SKM-1 treated with dmso at 0.1 percent for 144 hours (cell line): ENCODE results near the gene HK2.
A peak's percentile ranks its signal among the peaks of the same experiment; 100 is the strongest.
"Not testable (repeated sequence)": the region's sequence is repeated elsewhere in the genome, so short reads cannot be mapped to it uniquely, and the experiment has no call there.

ENCODE experiments used
- DNase-seq: peaks from one replicate; lab custom pipeline; 2025; ENCODE audit not compliant: unreplicated experiment; lab: John Stamatoyannopoulos, UW

HK2 gene

DNA sequence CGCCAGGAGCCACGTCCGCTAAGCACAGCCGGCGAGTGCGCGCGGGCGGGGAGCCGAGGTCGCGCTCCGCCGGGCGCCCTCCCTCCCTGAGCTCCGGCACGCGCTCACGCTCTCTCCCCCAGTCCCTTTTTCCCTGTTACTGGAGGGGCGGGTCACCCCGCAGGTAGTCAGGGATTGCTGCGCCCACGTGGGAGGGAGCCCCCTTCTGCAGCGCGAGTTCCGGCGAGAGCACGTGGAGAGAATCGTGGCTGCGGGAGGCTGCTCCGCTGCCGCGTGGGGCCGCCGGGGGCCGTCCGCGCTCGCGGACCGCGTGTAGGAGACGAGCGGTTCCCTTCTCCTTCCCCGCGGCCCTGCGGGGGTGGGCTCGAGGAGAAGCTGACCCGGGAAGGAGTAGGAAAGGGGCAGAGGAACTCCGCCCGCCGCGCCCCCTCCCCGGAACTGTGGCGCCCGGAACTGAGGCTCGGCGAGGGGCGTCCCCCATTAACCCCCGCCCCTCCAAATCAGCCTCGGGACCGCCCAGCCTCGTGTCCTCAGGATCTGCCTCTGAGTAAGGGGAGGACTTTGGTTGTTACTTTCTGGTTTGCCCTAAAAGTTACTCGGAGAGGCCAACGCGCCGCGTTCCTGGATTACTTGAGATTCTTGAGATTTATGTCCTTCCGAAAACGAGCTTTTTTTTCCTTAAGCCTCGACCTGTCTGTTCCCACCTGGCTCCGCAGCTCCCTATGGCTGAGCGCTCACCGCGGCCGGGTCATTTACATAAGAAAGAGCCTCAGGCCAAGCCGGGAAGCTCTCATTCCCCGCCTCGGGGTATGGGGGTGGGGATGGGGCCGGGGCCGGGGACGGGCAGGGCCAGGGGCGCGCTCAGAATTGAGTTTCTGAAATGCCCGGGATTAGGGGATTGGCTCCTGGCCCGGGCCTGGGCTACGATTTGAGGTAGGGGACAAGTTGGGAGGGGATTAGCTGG, 1.1 kb downstream of the HK2 start:
- peak; percentile 40 for DNase-seq

- DNase-seq, result peak; percentile 55
These were observed 2.1 kb downstream of the HK2 start for GRCh38 chr2:74835831-74836674.

DNA sequence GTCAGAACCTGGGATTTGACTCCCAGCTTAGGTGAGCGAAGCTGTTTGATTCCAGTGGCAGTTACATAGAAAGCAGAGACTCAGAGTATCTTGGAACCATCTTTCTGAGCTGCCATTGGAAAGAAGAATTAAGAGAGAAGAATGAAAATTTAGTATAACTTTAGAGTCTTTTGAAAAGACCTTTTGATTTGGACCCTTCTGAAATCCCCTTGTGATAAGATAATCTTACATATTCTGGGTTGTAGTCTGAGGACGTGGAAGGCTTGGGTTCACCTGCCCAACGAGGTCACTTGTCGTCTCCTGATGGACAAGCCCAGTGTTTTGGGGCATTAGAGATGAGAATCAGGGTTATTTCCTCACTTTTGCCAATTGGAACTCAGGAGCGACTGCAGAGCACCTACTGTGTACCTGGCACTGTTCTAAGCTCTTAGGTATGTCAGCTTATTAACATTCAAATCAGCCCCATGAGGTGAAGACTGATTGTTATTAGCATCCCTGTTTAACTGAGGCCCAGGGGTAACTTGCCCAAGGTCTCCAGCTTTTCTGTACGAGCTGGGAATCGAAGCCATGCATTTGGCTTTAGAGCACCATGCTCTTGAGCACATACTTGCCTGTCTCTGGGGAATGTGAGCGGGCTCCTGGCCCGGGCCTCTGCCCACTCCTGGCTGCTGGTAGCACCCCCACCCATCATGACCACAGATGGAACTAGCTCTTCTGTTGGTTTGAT, 2.9 kb downstream of the HK2 start:
- no peak for DNase-seq

GRCh38 chr2:74841641-74842040, 7.7 kb downstream of the HK2 start:
- DNase-seq, result no peak

- DNase-seq, result no peak
These were observed 9.5 kb downstream of the HK2 start for GRCh38 chr2:74843433-74843832.

GRCh38 chr2:74843899-74844298, 10.0 kb downstream of the HK2 start:
- no peak for DNase-seq

GRCh38 chr2:74844752-74845151, 10.8 kb downstream of the HK2 start:
- DNase-seq, result no peak

DNA sequence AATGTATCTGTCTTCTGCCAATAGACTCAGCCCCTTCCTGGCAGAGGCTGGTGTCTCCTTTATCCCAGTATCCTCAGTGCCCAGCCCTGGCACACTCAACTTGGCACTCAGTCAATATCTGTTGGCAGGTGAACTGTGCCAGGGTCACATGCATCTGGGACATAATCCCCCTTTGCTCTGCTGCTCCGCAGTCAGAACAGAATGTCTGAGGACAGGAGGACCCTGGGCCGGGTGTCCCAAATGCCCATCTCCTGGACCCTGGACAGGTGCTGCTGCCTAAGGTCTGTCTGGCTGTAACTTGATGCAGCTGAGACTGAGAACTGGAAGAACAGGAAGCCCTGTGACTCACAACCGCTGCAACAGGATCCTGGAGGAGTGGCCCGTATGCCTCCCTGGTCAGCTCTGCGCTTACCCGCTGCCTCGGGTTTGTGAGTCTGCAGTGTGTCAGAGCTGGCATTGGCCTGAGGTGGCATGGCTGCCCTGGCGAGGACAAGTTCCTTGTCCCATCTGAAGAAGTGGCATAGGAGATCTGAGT, 11.4 kb downstream of the HK2 start:
- peak; percentile 17 for DNase-seq

- DNase-seq, result no peak
These were observed 12.1 kb downstream of the HK2 start for GRCh38 chr2:74845991-74846390.

GRCh38 chr2:74846481-74846880, 12.6 kb downstream of the HK2 start:
- DNase-seq, result no peak

GRCh38 chr2:74847070-74847858, 13.3 kb downstream of the HK2 start:
- DNase-seq, result no peak

DNA sequence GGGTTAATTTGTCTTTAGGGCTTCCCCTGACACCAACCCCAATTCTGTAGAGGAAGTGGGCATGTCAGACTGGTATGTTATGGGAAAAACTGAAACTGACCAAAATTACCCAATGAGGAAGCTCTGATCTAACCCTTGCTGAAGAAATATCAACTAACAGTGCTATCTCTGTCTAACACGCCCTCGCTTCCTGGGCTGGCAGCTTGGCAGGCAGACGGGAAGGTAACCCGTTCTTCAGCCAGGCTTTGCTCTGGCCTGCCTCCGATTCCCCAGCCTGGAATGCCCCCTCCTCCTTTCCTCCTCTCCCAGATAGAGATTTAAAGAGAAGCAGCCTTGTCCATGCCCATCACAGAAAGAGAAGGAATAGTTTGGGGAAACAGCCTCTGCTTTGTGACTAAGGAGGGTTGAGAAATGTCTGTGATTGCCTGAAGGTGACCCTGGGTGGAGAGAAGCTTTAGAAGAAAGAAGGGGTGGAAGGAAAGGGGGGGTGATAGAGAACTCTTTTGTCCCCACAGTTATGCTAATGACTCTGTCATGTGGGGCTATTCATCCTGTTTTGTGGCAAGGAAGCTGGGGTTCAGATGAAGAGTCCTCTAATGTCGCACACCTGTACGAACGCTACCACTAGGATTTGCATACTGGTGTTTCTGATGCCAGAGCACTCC, 15.4 kb downstream of the HK2 start:
- DNase-seq, result peak; percentile 93

GRCh38 chr2:74850496-74851190, 16.7 kb downstream of the HK2 start:
- DNase-seq, result no peak

GRCh38 chr2:74851191-74851566, 17.3 kb downstream of the HK2 start:
- no peak for DNase-seq

DNA sequence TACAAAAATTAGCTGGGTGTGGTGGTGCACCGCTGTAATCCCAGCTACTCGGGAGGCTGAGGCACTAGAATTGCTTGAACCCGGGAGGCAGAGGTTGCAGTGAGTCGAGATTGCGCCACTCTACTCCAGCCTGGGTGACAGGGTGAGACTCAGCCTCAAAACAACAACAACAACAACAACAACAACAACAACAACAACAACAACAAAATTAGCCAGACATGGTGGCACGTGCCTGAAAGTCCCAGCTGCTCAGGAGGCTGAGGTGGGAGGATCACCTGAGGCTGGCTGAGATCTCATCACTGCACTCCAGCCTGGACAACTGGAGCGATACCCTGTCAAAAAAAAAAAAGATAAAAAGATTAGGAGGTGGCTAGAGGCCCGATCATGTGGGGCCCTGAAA, 19.4 kb downstream of the HK2 start:
- DNase-seq, result not testable (repeated sequence)

- DNase-seq, result no peak
These were observed 20.5 kb downstream of the HK2 start for GRCh38 chr2:74854401-74854800.

DNA sequence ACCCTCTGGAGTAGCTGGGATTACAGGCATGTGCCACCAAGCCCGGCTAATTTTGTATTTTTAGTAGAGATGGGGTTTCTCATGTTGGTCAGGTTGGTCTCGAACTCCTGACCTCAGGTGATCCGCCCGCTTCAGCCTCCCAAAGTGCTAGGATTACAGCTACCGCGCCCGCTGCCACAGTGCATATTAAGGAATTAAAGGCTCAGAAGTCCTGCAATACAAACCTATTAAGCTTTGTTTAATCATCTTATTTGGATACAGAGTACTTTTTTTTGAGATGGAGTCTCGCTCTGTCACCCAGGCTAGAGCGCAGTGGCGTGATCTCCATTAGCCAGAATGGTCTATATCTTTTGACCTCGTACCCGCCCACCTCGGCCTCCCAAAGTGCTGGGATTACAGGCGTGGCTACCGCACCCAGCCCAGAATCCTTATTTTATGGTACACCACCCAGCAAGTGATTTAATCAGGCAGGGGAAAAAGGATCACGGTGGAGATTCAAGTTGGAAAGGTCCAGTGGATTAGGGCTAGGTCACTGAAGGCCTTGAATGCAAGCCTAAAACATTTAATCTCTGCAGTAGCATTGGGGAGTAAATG, 21.3 kb downstream of the HK2 start:
- not testable (repeated sequence) for DNase-seq

DNA sequence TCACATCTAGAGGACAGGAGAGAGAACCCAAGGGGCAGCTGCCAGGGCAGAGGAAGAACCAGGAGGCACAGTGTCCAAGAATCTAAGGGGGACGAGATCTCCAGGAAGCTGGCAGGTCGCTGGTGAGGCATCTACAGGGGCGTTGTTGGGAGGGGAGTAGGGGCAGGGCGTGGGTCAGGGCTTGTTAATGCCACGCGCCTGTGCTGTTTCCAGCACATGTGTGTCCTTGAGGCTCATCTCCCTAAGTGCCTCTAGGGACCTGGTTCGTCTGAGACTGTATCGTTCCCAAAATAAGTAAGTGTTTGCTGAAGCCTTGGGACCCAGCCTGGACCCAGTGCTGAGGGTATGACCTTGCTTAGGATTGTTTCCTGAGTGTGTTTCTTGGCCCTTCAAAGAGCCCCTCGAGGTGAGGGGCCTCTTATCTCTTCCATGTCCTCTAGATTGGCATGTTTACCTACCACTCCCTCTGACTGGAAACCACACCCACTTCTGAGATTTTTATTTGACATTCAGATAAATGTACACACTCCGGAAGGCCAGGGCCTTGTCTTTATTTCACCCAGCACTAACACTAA, 22.2 kb downstream of the HK2 start:
- DNase-seq, result no peak
